Measurements from ENCODE around the gene CD164. TPM values are rescaled to one million over a fixed set of nuclear protein-coding genes. Genes with fewer than 3 reads are reported as not detected.

The CD164 gene
- total and polyA plus RNA-seq, 2 of the 13 experiments (the other 11 are each of a cell fraction or from before 2014, with no cell fraction given), result 222 to 293 TPM

DNA sequence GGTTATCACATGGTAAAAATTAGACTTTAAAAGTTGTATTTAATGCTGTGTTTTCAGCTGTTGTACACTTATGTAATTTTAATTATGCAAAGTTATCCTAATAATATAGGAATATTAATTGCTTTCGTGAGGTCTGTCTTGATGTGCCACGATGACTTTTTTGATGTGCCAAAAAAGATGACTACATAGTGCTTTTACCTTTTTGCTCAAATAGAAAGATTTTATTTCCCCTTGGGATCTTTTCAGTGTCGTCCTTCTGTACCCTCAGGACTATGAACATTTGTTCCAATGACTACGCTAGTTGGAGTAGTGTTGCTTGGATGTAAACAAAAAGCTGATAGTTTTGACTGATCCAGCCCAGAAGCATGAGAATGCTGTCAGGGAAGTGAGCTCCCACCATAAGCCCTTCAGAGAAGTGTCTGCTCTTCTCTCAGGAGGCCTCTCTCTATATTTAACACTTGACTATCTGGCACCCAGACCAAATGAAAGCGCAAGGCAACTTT lies 1.2 kb upstream of the CD164 start:
- peak overlapping the region; percentile 99 for H3K9ac ChIP-seq (ENCODE audit: insufficient read depth, low read depth, low read length)
- peak overlapping the region; percentile 98 for H3K27ac ChIP-seq (ENCODE audit: extremely low read length, insufficient read depth, low read length)
- H2AFZ ChIP-seq (ENCODE audit: low read length), result peak overlapping the region; percentile 49
- POLR2A ChIA-PET, result interaction anchor here (0.7 to 3.9 kb wide), 19 partner anchors 10 to 823 kb away, joined by 3 to 29 read pairs (median 5); partner anchors contain the start of genes CEP57L1, FOXO3, PPIL6 and SESN1
- peaks cover 37% of the 10 kb centered on the region for H3K79me2 ChIP-seq (ENCODE audit: insufficient read depth, low read length)
- no peaks in the 10 kb centered on the region; a peak in 2 of 5 replicates for H3K27me3 ChIP-seq (ENCODE audit: control insufficient read depth in 1 of 2, insufficient read depth in 2 of 2, low read length in 2 of 2)
- peak overlapping the region; percentile 95 to 99 (median 99) for H3K4me3 ChIP-seq (replicated peaks in 1 of 3; ENCODE audit: insufficient read depth in 1 of 3, low read depth in 2 of 3, low read length in 3 of 3)
- in situ Hi-C loops (cut with HindIII; ENCODE audit: extremely low pct_ligation_motif_present, low pct_unique_long_range_greater_than_20kb) (loop anchor here (5.0 kb wide), 2 partner anchors 59 to 196 kb away; partner anchors contain the start of genes PPIL6 and SMPD2), intact Hi-C loops (cut with micrococcal nuclease; ENCODE audit: unreplicated experiment) (loop anchor here (1.0 to 5.0 kb wide), 5 partner anchors 57 to 286 kb away; partner anchors contain the start of genes CEP57L1, PPIL6 and SMPD2)
- H3K9me3 ChIP-seq (ENCODE audit: low read length), result no peaks in the 10 kb centered on the region
- no TSS peak for BruUV-seq (replicated peaks)
- ATAC-seq (peak; percentile 8; the same call in 1 of the 3 replicates), DNase-seq (ENCODE audit: low spot score) (peak; percentile 13), FAIRE-seq (no peak)
- CTCF ChIA-PET (ENCODE audit: low intra/inter-chr PET ratio, low total read pairs), result interaction anchor here (0.7 kb wide), 1 partner anchor 196 kb away, joined by 3 read pairs; no protein-coding TSS in a partner anchor
- 0% methylated on average over 5 of the region's 5 CpGs for WGBS (ENCODE audit: low lambda C conversion rate)
- peaks cover 2 to 6% of the 10 kb centered on the region in 2 experiments; a peak in 4 of 5 replicates for H3K36me3 ChIP-seq (replicated peaks in 1 of 2; ENCODE audit: control insufficient read depth in 1 of 2, insufficient read depth in 2 of 2, low read length in 2 of 2)
- peaks cover 29% of the 10 kb centered on the region for H3K4me1 ChIP-seq (ENCODE audit: insufficient read depth, low read length)
- TF ChIP-seq ZNF274 (CRISPR knock-in tag; IDR thresholded peaks at IDR 0.05), result no peak
- TF ChIP-seq KAT7 (CRISPR knock-in tag; IDR thresholded peaks at IDR 0.05; ENCODE audit: borderline replicate concordance), result no peak
- TF ChIP-seq HNF4A (CRISPR knock-in tag; IDR thresholded peaks at IDR 0.05), result 0 out of 2 replicates have a peak, but pooled peaks have one; percentile 1
- 0 out of 3 replicates have a peak, but pooled peaks have one; percentile 5 for TF ChIP-seq MXI1 (IDR thresholded peaks at IDR 0.05; ENCODE audit: borderline replicate concordance, low read depth, low read length)
- no peak for TF ChIP-seq SP2 (CRISPR knock-in tag; IDR thresholded peaks at IDR 0.05)
- TF ChIP-seq, protein P1, sequence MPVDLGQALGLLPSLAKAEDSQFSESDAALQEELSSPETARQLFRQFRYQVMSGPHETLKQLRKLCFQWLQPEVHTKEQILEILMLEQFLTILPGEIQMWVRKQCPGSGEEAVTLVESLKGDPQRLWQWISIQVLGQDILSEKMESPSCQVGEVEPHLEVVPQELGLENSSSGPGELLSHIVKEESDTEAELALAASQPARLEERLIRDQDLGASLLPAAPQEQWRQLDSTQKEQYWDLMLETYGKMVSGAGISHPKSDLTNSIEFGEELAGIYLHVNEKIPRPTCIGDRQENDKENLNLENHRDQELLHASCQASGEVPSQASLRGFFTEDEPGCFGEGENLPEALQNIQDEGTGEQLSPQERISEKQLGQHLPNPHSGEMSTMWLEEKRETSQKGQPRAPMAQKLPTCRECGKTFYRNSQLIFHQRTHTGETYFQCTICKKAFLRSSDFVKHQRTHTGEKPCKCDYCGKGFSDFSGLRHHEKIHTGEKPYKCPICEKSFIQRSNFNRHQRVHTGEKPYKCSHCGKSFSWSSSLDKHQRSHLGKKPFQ (CRISPR knock-in tag; IDR thresholded peaks at IDR 0.05; ENCODE audit: insufficient replicate concordance), result peak; percentile 14
- TF ChIP-seq ZNF296 (CRISPR knock-in tag; conservative IDR thresholded peaks at IDR 0.05), result no peak
- peaks cover 31% of the 10 kb centered on the region for H4K20me1 ChIP-seq (ENCODE audit: insufficient read depth, low read length)
- peak overlapping the region; percentile 96 for H3K4me2 ChIP-seq (ENCODE audit: low read depth, low read length)

Data from HepG2 (cell line).